PC-3 (cell line): ENCODE measurements around the gene CD58. TPM values are rescaled to one million over a fixed set of nuclear protein-coding genes. Genes with fewer than 3 reads are reported as not detected.
"Not testable (repeated sequence)": the region's sequence is repeated elsewhere in the genome, so short reads cannot be mapped to it uniquely, and the experiment has no call there.

Experiments
- ATAC-seq: fragments of 200-7000 bp; cut with Tn5 transposase; 2 replicates; pipeline ENCODE4 v1.9.1; 2020; ENCODE audit warnings: mild to moderate bottlenecking, moderate library complexity
- BruUV-seq: library from RNA; stranded (reverse); fragments of 400-500 nt; replicated peaks from 2 replicates; lab custom pipeline; 2021; lab: Mats Ljungman, UMichigan
- CTCF ChIA-PET: fragments of 300-600 bp; sonication (Branson Sonifier 250); formaldehyde crosslinking; loops from one replicate; lab custom pipeline; 2022; ENCODE audit warnings: antibody characterized with exemption; lab: Charles Lee
- POLR2A ChIA-PET: fragments of 300-600 bp; sonication (Branson Sonifier 250); formaldehyde crosslinking; loops from one replicate; lab custom pipeline; 2022; ENCODE audit warnings: antibody characterized with exemption; ENCODE audit not compliant: unreplicated experiment; lab: Charles Lee
- DNase-seq: peaks from one replicate; pipeline ENCODE4 v3.0.0-alpha.2; 2015
- H2AFZ ChIP-seq: fragments of 300-600 bp; sonication (generic); 2 replicates; pipeline ENCODE4 v1.6.0; 2016; ENCODE audit warnings: antibody characterized with exemption, low read length
- H3F3A ChIP-seq: fragments of 300-600 bp; sonication (generic); one replicate; pipeline ENCODE4 v1.6.0; 2017; ENCODE audit warnings: antibody characterized with exemption, low read length, control low read depth, mild to moderate bottlenecking; ENCODE audit not compliant: unreplicated experiment
- H3K27ac ChIP-seq: fragments of 300-600 bp; sonication (generic); 2 replicates; pipeline ENCODE4 v1.5.1; 2016; ENCODE audit warnings: mild to moderate bottlenecking, low read length
- H3K27me3 ChIP-seq: fragments of 300-600 bp; sonication (generic); 2 replicates; pipeline ENCODE4 v1.6.1; 2016; ENCODE audit warnings: low read length, mixed read lengths
- H3K36me3 ChIP-seq: fragments of 300-600 bp; sonication (generic); 2 replicates; pipeline ENCODE4 v1.6.1; 2016; ENCODE audit warnings: low read depth, mixed run types, low read length, mixed read lengths
- H3K4me1 ChIP-seq: fragments of 300-600 bp; sonication (generic); 2 replicates; pipeline ENCODE4 v1.5.1; 2016; ENCODE audit warnings: low read length; ENCODE audit not compliant: insufficient read depth
- H3K4me2 ChIP-seq: fragments of 300-600 bp; sonication (generic); 2 replicates; pipeline ENCODE4 v1.6.0; 2016; ENCODE audit warnings: low read length
- H3K4me3 ChIP-seq: fragments of 300-600 bp; sonication (generic); 2 replicates; pipeline ENCODE4 v1.5.1; 2016; ENCODE audit warnings: mild to moderate bottlenecking, low read length, mixed read lengths
- H3K79me2 ChIP-seq: fragments of 300-600 bp; sonication (generic); 2 replicates; pipeline ENCODE4 v1.6.1; 2017; ENCODE audit warnings: low read length, mixed read lengths
- H3K9ac ChIP-seq: fragments of 300-600 bp; sonication (generic); 2 replicates; pipeline ENCODE4 v1.6.0; 2016; ENCODE audit warnings: mild to moderate bottlenecking, low read length
- H3K9me2 ChIP-seq: fragments of 300-600 bp; sonication (generic); replicated peaks from 2 replicates; pipeline ENCODE4 v1.6.1; 2016; ENCODE audit warnings: mixed run types, low read length, mixed read lengths
- H3K9me3 ChIP-seq: fragments of 300-600 bp; sonication (generic); 2 replicates; pipeline ENCODE4 v1.6.1; 2016; ENCODE audit warnings: low read length, mixed read lengths
- H4K20me1 ChIP-seq: fragments of 300-600 bp; sonication (generic); 2 replicates; pipeline ENCODE4 v1.6.1; 2016; ENCODE audit warnings: low read length, mixed read lengths
- EZH2 ChIP-seq: fragments of 300-600 bp; sonication (generic); IDR thresholded peaks from one replicate; pipeline ENCODE4 v1.6.1; 2017; ENCODE audit warnings: antibody characterized with exemption, mild to moderate bottlenecking, low read length; ENCODE audit not compliant: unreplicated experiment
- EZH2phosphoT487 ChIP-seq: fragments of 300-600 bp; sonication (generic); IDR thresholded peaks from 2 replicates; pipeline ENCODE4 v1.6.1; 2018; ENCODE audit warnings: mild to moderate bottlenecking, antibody characterized with exemption, low read length, borderline replicate concordance
- intact Hi-C: fragments of 100-400 bp; cut with micrococcal nuclease; formaldehyde crosslinking; loops from 2 replicates; pipeline ENCODE4 v1.9.0; 2023
- total RNA-seq: library from RNA; depleted of rRNA; stranded (reverse); fragments of >200 nt; gene quantifications from 2 replicates; pipeline ENCODE4 v1.2.3, GENCODE V29; 2014
- TF ChIP-seq, protein P1 (sequence below): fragments of 300-600 bp; sonication (generic); conservative IDR thresholded peaks from 2 replicates; pipeline ENCODE4 v1.5.1; 2017; ENCODE audit warnings: antibody characterized with exemption, low read depth, mild to moderate bottlenecking, low read length

CD58 gene
- total RNA-seq, 1 experiment from 2014 or later, result 26.9 TPM

- no peaks in the 10 kb centered on the region for H4K20me1 ChIP-seq
- no peaks in the 10 kb centered on the region for H3K27me3 ChIP-seq
- no peaks in the 10 kb centered on the region for H3K4me1 ChIP-seq
- H2AFZ ChIP-seq, result no peak overlapping the region
- H3K79me2 ChIP-seq, result no peaks in the 10 kb centered on the region
- BruUV-seq, result no TSS peak
- no peaks in the 10 kb centered on the region for H3K9me2 ChIP-seq
- no peak overlapping the region for H3K9ac ChIP-seq
- H3K4me2 ChIP-seq, result no peak overlapping the region
- H3K4me3 ChIP-seq, result no peak overlapping the region
- POLR2A ChIA-PET, result no interaction called here
- TF ChIP-seq EZH2 (no peak), EZH2phosphoT487 (no peak)
- TF ChIP-seq, protein P1, sequence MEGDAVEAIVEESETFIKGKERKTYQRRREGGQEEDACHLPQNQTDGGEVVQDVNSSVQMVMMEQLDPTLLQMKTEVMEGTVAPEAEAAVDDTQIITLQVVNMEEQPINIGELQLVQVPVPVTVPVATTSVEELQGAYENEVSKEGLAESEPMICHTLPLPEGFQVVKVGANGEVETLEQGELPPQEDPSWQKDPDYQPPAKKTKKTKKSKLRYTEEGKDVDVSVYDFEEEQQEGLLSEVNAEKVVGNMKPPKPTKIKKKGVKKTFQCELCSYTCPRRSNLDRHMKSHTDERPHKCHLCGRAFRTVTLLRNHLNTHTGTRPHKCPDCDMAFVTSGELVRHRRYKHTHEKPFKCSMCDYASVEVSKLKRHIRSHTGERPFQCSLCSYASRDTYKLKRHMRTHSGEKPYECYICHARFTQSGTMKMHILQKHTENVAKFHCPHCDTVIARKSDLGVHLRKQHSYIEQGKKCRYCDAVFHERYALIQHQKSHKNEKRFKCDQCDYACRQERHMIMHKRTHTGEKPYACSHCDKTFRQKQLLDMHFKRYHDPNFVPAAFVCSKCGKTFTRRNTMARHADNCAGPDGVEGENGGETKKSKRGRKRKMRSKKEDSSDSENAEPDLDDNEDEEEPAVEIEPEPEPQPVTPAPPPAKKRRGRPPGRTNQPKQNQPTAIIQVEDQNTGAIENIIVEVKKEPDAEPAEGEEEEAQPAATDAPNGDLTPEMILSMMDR, result no peak
- CTCF ChIA-PET, result no interaction called here
- no peaks in the 10 kb centered on the region for H3F3A ChIP-seq
- DNase-seq (no peak), ATAC-seq (no peak)
- no peaks in the 10 kb centered on the region for H3K36me3 ChIP-seq
- H3K27ac ChIP-seq, result no peak overlapping the region
- intact Hi-C loops, result no loop called here
- H3K9me3 ChIP-seq, result no peaks in the 10 kb centered on the region
Measured at GRCh38 chr1:116605315-116605714, 34.5 kb upstream of the CD58 start.

DNA sequence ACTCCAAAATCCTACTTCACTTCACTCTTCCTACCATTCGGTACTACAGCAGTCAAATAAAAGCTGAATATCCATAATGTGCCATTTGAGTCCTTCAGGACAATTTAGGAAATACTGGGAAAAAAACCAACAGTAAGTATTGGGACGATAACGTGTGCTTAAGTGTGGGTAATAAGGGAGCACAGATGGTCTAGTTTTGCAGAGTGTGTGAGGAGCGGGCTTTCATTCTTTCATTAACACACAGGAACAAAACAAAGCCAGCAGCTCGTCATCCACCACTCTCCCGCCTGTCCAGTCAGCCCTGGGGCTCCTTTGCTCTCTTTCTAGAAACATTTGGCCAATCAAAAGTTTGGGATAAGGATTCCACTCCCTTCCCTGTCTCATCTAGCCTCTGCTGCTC lies 33.6 kb upstream of the CD58 start:
- H3K36me3 ChIP-seq, H3K79me2 ChIP-seq, POLR2A ChIA-PET, H3K4me2 ChIP-seq, H3K27me3 ChIP-seq, DNase-seq, H3K4me1 ChIP-seq, H3K9me2 ChIP-seq, CTCF ChIA-PET, H3F3A ChIP-seq, intact Hi-C loops, H3K4me3 ChIP-seq, H2AFZ ChIP-seq, H3K27ac ChIP-seq, H4K20me1 ChIP-seq, ATAC-seq, BruUV-seq, H3K9ac ChIP-seq, H3K9me3 ChIP-seq: not testable (repeated sequence)

GRCh38 chr1:116603646-116604045 lies 32.8 kb upstream of the CD58 start:
- H3K27me3 ChIP-seq, intact Hi-C loops, H3K4me2 ChIP-seq, H3K4me3 ChIP-seq, CTCF ChIA-PET, H3K9me3 ChIP-seq, DNase-seq, POLR2A ChIA-PET, H3K4me1 ChIP-seq, H3K36me3 ChIP-seq, H3K27ac ChIP-seq, H3K79me2 ChIP-seq, H2AFZ ChIP-seq, H3F3A ChIP-seq, H3K9ac ChIP-seq, H3K9me2 ChIP-seq, H4K20me1 ChIP-seq, BruUV-seq, ATAC-seq: not testable (repeated sequence)

GRCh38 chr1:116599369-116599768 lies 28.5 kb upstream of the CD58 start:
- intact Hi-C loops, H3F3A ChIP-seq, CTCF ChIA-PET, H3K79me2 ChIP-seq, ATAC-seq, H3K36me3 ChIP-seq, H3K4me1 ChIP-seq, H3K27ac ChIP-seq, H3K9me2 ChIP-seq, H3K4me3 ChIP-seq, H2AFZ ChIP-seq, H3K9ac ChIP-seq, BruUV-seq, H3K27me3 ChIP-seq, DNase-seq, H3K4me2 ChIP-seq, H3K9me3 ChIP-seq, POLR2A ChIA-PET, H4K20me1 ChIP-seq: not testable (repeated sequence)

GRCh38 chr1:116598420-116599036 lies 27.7 kb upstream of the CD58 start:
- H3K4me2 ChIP-seq, DNase-seq, H2AFZ ChIP-seq, H3K4me3 ChIP-seq, H4K20me1 ChIP-seq, H3K36me3 ChIP-seq, POLR2A ChIA-PET, H3F3A ChIP-seq, ATAC-seq, H3K27me3 ChIP-seq, H3K9me2 ChIP-seq, H3K9me3 ChIP-seq, CTCF ChIA-PET, BruUV-seq, intact Hi-C loops, H3K9ac ChIP-seq, H3K79me2 ChIP-seq, H3K27ac ChIP-seq, H3K4me1 ChIP-seq: not testable (repeated sequence)

DNA sequence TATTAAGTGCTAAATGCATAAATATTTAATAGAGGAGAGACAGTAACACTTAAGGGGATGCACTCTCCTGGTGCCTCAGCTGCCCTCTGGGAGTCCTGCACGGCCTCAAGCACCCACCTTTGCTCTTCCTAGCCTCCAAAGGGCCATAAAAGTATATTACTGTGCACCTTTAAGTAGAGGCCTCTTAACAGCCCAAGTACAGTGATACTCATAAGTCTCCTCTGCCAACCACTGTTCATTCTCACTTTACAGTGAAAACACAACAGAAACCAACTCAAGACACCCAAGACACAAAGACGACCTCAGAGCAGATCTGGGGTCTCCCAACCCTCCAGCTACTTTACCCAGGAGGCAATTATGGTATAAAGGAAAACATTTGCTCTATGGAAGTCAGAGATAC lies 26.6 kb upstream of the CD58 start:
- DNase-seq, POLR2A ChIA-PET, H4K20me1 ChIP-seq, H3K27ac ChIP-seq, H3K79me2 ChIP-seq, H3K4me3 ChIP-seq, H3K9me2 ChIP-seq, H3K36me3 ChIP-seq, H2AFZ ChIP-seq, H3K9ac ChIP-seq, H3K4me1 ChIP-seq, intact Hi-C loops, BruUV-seq, H3F3A ChIP-seq, H3K4me2 ChIP-seq, H3K27me3 ChIP-seq, ATAC-seq, H3K9me3 ChIP-seq: not testable (repeated sequence)
- CTCF ChIA-PET, result interaction anchor here (0.6 to 2.1 kb wide), 2 partner anchors 23 to 1966 kb away, joined by 3 to 21 read pairs; no protein-coding TSS in a partner anchor
